NT2/D1 (cell line): ENCODE data around the gene ORC1.

Experiments
- SUZ12 ChIP-seq: IDR thresholded peaks from 2 replicates; pipeline ENCODE4 v1.6.1; 2011; ENCODE audit not compliant: insufficient read length, insufficient read depth; ENCODE audit errors: extremely low read depth
- YY1 ChIP-seq: IDR thresholded peaks from 2 replicates; pipeline ENCODE4 v1.6.1; 2011; ENCODE audit not compliant: insufficient read length, insufficient read depth
- ZNF274 ChIP-seq: IDR thresholded peaks from 2 replicates; pipeline ENCODE4 v1.6.1; 2011; ENCODE audit warnings: mild to moderate bottlenecking, low read depth, low read length

- TF ChIP-seq ZNF274 = no peak
- TF ChIP-seq YY1 = no peak
- no peak for TF ChIP-seq SUZ12
Measured at GRCh38 chr1:52332411-52332810, 71.8 kb downstream of the ORC1 start.
